Smooth muscle cell (in vitro differentiated cells): ENCODE measurements around the gene CATSPERZ. TPM values are rescaled to one million over a fixed set of nuclear protein-coding genes. Genes with fewer than 3 reads are reported as not detected.

ENCODE experiments used
- DNase-seq: peaks from one replicate; lab custom pipeline; 2025; ENCODE audit not compliant: unreplicated experiment; lab: John Stamatoyannopoulos, UW
- H2AFZ ChIP-seq: fragments of 200-600 bp; sonication (generic); 2 replicates; pipeline ENCODE4 v1.6.0; 2016; ENCODE audit warnings: antibody characterized with exemption, low read depth, mild to moderate bottlenecking
- H3F3A ChIP-seq: fragments of 200-600 bp; sonication (generic); 2 replicates; pipeline ENCODE4 v1.6.0; 2017; ENCODE audit warnings: antibody characterized with exemption, low read depth
- H3K27ac ChIP-seq: fragments of 200-600 bp; sonication (generic); 2 replicates; pipeline ENCODE4 v1.5.1; 2016; ENCODE audit warnings: low read depth, mild to moderate bottlenecking
- H3K27me3 ChIP-seq: fragments of 200-600 bp; sonication (generic); 2 replicates; pipeline ENCODE4 v1.6.1; 2016; ENCODE audit warnings: low read depth, mild to moderate bottlenecking
- H3K36me3 ChIP-seq: fragments of 200-600 bp; sonication (generic); 2 replicates; pipeline ENCODE4 v1.5.1; 2016; ENCODE audit warnings: low read depth
- H3K4me1 ChIP-seq: fragments of 200-600 bp; sonication (generic); 2 replicates; pipeline ENCODE4 v1.5.1; 2016; ENCODE audit warnings: low read depth
- H3K4me2 ChIP-seq: fragments of 200-600 bp; sonication (generic); 2 replicates; pipeline ENCODE4 v1.6.0; 2016; ENCODE audit warnings: mild to moderate bottlenecking
- H3K4me3 ChIP-seq: fragments of 200-600 bp; sonication (generic); 2 replicates; pipeline ENCODE4 v1.5.1; 2016; ENCODE audit warnings: mild to moderate bottlenecking
- H3K79me2 ChIP-seq: fragments of 200-600 bp; sonication (generic); 2 replicates; pipeline ENCODE4 v1.6.0; 2016; ENCODE audit warnings: low read depth, mild to moderate bottlenecking
- H3K9ac ChIP-seq: fragments of 200-600 bp; sonication (generic); 2 replicates; pipeline ENCODE4 v1.6.0; 2016; ENCODE audit warnings: low read depth
- H3K9me3 ChIP-seq: fragments of 200-600 bp; sonication (generic); replicated peaks from 2 replicates; pipeline ENCODE4 v1.5.1; 2016; ENCODE audit warnings: low read depth
- H4K20me1 ChIP-seq: fragments of 200-600 bp; sonication (generic); 2 replicates; pipeline ENCODE4 v1.6.0; 2016; ENCODE audit warnings: low read depth
- WGBS: methylation state at CpG from one replicate; pipeline ENCODE4 v1.1.7; 2016; ENCODE audit warnings: low lambda C conversion rate; 5-methylcytosine and 5-hydroxymethylcytosine counted together
- polyA plus RNA-seq: library from polyadenylated mRNA; unstranded; fragments of >200 nt; fragmentation: Nextera tagmentation; extraction: Ambion mirVana; gene quantifications from 2 replicates; pipeline ENCODE4 v1.2.1, GENCODE V29; 2016
- total RNA-seq: library from RNA; depleted of rRNA; stranded (reverse); fragments of >200 nt; gene quantifications from 2 replicates; pipeline ENCODE4 v1.2.3, GENCODE V29; 2014
- TF ChIP-seq, protein P1 (sequence below): fragments of 200-600 bp; sonication (generic); IDR thresholded peaks from 2 replicates; pipeline ENCODE4 v1.5.1; 2017; ENCODE audit warnings: borderline replicate concordance, mild to moderate bottlenecking, antibody characterized with exemption; ENCODE audit not compliant: insufficient read depth, poor library complexity, severe bottlenecking

Gene CATSPERZ
- total and polyA plus RNA-seq, 2 experiments from 2014 or later = not detected

DNA sequence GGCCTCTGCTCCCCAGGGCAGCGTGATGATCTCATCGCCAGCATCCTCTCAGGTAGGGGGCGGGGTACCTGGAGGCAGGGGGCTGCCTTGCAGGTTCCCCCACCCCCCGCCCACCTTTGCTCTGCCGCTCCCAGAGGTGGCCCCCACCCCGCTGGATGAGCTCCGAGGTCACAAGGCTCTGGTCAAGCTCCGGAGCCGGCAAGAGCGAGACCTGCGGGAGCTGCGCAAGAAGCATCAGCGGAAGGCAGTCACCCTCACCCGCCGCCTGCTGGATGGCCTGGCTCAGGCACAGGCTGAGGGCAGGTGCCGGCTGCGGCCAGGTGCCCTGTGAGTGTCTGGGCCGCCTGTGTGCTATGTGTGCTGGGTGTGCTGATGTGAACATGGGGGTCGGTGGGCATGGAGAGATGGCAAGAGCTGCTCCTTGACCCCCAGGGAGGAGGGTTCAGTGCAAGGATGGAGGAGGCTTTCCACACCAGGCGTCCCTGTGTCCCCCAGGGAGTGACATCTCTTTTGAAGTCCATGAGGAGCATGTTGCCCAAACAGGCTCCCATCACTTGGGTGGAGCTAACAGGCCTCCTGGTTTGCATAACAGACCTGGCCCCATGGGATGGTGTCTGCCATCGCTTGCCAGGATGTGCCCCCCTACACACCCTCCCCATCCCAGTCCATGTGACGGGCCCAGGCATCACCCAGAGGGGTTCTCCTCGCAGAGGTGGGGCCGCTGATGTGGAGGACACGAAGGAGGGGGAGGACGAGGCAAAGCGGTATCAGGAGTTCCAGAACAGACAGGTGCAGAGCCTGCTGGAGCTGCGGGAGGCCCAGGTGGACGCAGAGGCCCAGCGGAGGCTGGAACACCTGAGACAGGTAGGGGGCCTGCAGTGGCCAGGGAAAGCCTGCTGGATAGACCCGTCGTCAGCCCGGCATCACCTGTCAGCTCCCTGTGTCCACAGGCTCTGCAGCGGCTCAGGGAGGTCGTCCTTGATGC lies 34.7 kb upstream of the CATSPERZ start:
- H3F3A ChIP-seq = peaks cover 8% of the 10 kb centered on the region

DNA sequence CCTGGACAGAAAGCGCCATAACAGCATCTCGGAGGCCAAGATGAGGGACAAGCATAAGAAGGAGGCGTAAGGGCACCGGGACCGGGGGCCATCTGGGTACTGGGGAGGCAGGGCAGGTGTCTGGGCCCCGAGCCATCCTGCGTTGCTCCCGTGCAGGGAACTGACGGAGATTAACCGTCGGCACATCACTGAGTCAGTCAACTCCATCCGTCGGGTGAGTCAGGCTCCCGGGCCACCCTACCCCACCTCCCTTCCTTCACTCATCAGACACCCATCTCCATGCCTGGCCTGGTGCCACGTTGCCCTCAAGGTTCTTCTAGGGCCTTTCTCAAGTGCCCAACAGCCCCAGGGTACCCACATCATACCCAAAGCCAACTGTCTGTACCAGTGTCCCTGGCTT lies 33.8 kb upstream of the CATSPERZ start:
- no peak overlapping the region for H2AFZ ChIP-seq
- no peak overlapping the region for H3K4me2 ChIP-seq
- no peak overlapping the region for H3K27ac ChIP-seq
- peaks cover 8% of the 10 kb centered on the region for H3K4me1 ChIP-seq
- 92% methylated on average over 15 of the region's 15 CpGs for WGBS
- no peaks in the 10 kb centered on the region for H3K36me3 ChIP-seq
- H3K79me2 ChIP-seq = no peaks in the 10 kb centered on the region
- DNase-seq = no peak
- no peaks in the 10 kb centered on the region for H4K20me1 ChIP-seq
- TF ChIP-seq, protein P1, sequence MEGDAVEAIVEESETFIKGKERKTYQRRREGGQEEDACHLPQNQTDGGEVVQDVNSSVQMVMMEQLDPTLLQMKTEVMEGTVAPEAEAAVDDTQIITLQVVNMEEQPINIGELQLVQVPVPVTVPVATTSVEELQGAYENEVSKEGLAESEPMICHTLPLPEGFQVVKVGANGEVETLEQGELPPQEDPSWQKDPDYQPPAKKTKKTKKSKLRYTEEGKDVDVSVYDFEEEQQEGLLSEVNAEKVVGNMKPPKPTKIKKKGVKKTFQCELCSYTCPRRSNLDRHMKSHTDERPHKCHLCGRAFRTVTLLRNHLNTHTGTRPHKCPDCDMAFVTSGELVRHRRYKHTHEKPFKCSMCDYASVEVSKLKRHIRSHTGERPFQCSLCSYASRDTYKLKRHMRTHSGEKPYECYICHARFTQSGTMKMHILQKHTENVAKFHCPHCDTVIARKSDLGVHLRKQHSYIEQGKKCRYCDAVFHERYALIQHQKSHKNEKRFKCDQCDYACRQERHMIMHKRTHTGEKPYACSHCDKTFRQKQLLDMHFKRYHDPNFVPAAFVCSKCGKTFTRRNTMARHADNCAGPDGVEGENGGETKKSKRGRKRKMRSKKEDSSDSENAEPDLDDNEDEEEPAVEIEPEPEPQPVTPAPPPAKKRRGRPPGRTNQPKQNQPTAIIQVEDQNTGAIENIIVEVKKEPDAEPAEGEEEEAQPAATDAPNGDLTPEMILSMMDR = no peak
- H3K9ac ChIP-seq = no peak overlapping the region
- H3K9me3 ChIP-seq = no peaks in the 10 kb centered on the region
- peaks cover 8% of the 10 kb centered on the region for H3F3A ChIP-seq
- H3K27me3 ChIP-seq = no peaks in the 10 kb centered on the region
- H3K4me3 ChIP-seq = no peak overlapping the region

More for the DNA sequence above, 34.7 kb upstream of the CATSPERZ start:
- Histone ChIP-seq H3K27me3 (no peaks in the 10 kb centered on the region), H3K9me3 (no peaks in the 10 kb centered on the region), H3K4me2 (no peak overlapping the region), H3K36me3 (no peaks in the 10 kb centered on the region), H3K9ac (no peak overlapping the region), H3K79me2 (no peaks in the 10 kb centered on the region), H3K4me3 (no peak overlapping the region), H2AFZ (no peak overlapping the region), H4K20me1 (no peaks in the 10 kb centered on the region), H3K4me1 (peaks cover 8% of the 10 kb centered on the region), H3K27ac (no peak overlapping the region)
- DNase-seq = no peak
- 93% methylated on average over 35 of the region's 35 CpGs for WGBS
- TF ChIP-seq, protein P1 = no peak

DNA sequence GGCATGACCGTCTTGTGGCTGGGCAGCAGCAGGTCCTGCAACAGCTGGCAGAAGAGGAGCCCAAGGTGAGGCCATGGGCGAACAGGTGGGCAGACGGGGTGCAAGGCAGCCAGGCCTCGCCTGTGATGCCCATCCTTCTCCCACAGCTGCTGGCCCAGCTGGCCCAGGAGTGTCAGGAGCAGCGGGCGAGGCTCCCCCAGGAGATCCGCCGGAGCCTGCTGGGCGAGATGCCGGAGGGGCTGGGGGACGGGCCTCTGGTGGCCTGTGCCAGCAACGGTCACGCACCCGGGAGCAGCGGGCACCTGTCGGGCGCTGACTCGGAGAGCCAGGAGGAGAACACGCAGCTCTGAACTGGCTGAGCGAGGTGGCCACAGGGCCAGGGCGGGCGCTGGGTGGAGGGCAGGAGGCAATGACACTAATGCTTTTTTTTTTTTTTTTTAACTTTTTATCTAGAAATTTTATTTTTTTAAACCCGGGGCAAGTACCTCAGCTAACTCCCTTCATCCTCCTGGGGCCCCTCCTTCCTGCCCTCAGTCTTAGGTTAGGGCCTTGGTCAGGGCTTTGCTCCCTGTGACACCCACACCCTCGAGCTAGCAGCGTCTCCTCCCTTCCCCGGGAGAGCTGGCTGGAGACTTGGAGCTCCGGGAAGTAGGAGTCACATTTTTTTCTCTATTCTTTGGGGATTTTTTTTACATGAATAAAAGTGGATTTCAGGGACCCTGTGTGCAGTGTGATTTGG lies 32.8 kb upstream of the CATSPERZ start:
- H3K4me1 ChIP-seq = peaks cover 8% of the 10 kb centered on the region

More for the DNA sequence above, 32.8 kb upstream of the CATSPERZ start:
- peaks cover 12% of the 10 kb centered on the region for H3F3A ChIP-seq
- H4K20me1 ChIP-seq = no peaks in the 10 kb centered on the region
- H3K9me3 ChIP-seq = no peaks in the 10 kb centered on the region
- TF ChIP-seq, protein P1 = no peak
- no peak overlapping the region for H2AFZ ChIP-seq
- no peaks in the 10 kb centered on the region for H3K36me3 ChIP-seq
- H3K9ac ChIP-seq = no peak overlapping the region
- H3K4me2 ChIP-seq = no peak overlapping the region
- H3K79me2 ChIP-seq = no peaks in the 10 kb centered on the region
- no peak overlapping the region for H3K4me3 ChIP-seq
- no peak overlapping the region for H3K27ac ChIP-seq
- 87% methylated on average over 13 of the region's 27 CpGs for WGBS
- no peaks in the 10 kb centered on the region for H3K27me3 ChIP-seq
- no peak for DNase-seq
